Esophagus (tissue), 2 donors: ENCODE measurements around the gene PPP1CA. TPM values are rescaled to one million over a fixed set of nuclear protein-coding genes. Genes with fewer than 3 reads are reported as not detected.

ENCODE experiments used
- H3K27ac ChIP-seq, 2 donors: one replicate each; pipeline ENCODE4 v1.5.1; 2013; ENCODE audit warnings: low read depth in 2 of 2, mild to moderate bottlenecking in 2 of 2, inconsistent platforms in 1 of 2, low read length in 1 of 2, moderate library complexity in 1 of 2
- H3K27me3 ChIP-seq, 2 donors: one replicate each; pipeline ENCODE4 v1.6.1; 2013; ENCODE audit warnings: low read length in 2 of 2, control low read depth in 1 of 2, mild to moderate bottlenecking in 1 of 2; ENCODE audit not compliant: insufficient read depth in 2 of 2, control insufficient read depth in 1 of 2
- H3K36me3 ChIP-seq, 2 donors: one replicate each; pipeline ENCODE4 v1.6.1; 2013; ENCODE audit warnings: low read length in 1 of 2; ENCODE audit not compliant: control insufficient read depth in 2 of 2, insufficient read depth in 2 of 2
- H3K4me1 ChIP-seq, 2 donors: one replicate each; pipeline ENCODE4 v1.6.1; 2013; ENCODE audit warnings: low read length in 1 of 2; ENCODE audit not compliant: control insufficient read depth in 2 of 2, insufficient read depth in 2 of 2
- H3K4me3 ChIP-seq, 2 donors: one replicate each; pipeline ENCODE4 v1.5.1; 2013; ENCODE audit warnings: low read length in 2 of 2, mild to moderate bottlenecking in 2 of 2, low read depth in 1 of 2, moderate library complexity in 1 of 2
- H3K9me3 ChIP-seq, 2 donors: one replicate each; pipeline ENCODE4 v1.6.1; 2013; ENCODE audit warnings: mild to moderate bottlenecking in 2 of 2, low read depth in 1 of 2, low read length in 1 of 2, moderate library complexity in 1 of 2; ENCODE audit not compliant: control insufficient read depth in 2 of 2, insufficient read depth in 1 of 2
- WGBS, 2 donors: extraction: QIAGEN DNeasy Blood & Tissue Kit; methylation state at CpG; one replicate each; pipeline ENCODE4 v1.1.7; 2013; 5-methylcytosine and 5-hydroxymethylcytosine counted together
- polyA plus RNA-seq, 2 donors: library from polyadenylated mRNA; stranded (reverse); fragments of 200-250 nt; gene quantifications; one replicate each; pipeline ENCODE4 v1.2.3, GENCODE V29; 2013
- donor health status: healthy with polysubstance abuse.
- donor health status: Bipolar disorder and iron deficiency.

The PPP1CA gene
- polyA plus RNA-seq = 100 to 1,000 TPM; 105 to 149 TPM

DNA sequence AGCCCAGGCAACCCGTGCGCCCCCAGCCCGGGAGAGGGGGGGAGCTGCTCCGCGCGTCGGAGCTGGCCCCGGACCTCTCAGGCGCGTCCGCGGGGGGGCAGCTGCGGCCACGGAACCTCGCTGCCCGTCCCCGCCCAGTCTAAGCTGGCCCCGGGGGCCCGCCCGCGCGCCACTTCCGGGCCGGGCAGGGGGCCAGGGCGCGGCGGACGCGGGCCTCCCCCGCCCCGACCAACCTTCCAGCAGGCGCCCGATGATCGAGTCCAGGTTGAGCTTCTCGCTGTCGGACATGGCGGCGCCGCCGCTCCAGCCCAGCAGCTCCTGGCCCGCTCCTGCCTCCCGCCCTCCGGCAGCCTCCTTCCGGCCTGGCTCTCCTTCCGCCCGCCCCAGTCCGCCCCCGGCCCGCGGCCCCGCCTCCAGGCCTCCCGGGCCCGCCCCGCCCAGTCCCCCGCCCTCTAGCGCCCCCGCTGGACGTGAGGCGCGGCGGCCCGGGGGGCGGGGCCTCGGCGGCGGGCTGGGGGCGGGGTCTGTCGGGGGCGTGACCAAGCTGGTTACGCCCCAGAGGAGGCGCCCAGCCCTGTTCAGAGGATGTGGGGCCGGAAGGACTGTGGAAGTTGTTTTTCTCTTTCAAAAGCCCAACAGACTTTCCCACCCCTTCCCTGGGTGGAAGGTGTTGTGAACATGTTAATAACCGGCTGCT lies at the start of gene PPP1CA:
PPP1CA (minus strand) TSS at position 364 of the 697 bp plus-strand sequence; CDS start at position 288, 76 bp downstream.
- no peaks in the 10 kb centered on the region for H3K27me3 ChIP-seq
- no peaks in the 10 kb centered on the region for H3K9me3 ChIP-seq
- H3K36me3 ChIP-seq = peaks cover 15 to 29% of the 10 kb centered on the region in 2 donors
- peak within 1 kb of the TSS; percentile 94 to 96 for H3K27ac ChIP-seq
- H3K4me1 ChIP-seq = peaks cover 0 to 13% of the 10 kb centered on the region in 2 donors
- 0 to 1% methylated on average over 56 to 73 of the region's 73 CpGs for WGBS, 2 donors
- H3K4me3 ChIP-seq = peak within 1 kb of the TSS; percentile 78 to 93

DNA sequence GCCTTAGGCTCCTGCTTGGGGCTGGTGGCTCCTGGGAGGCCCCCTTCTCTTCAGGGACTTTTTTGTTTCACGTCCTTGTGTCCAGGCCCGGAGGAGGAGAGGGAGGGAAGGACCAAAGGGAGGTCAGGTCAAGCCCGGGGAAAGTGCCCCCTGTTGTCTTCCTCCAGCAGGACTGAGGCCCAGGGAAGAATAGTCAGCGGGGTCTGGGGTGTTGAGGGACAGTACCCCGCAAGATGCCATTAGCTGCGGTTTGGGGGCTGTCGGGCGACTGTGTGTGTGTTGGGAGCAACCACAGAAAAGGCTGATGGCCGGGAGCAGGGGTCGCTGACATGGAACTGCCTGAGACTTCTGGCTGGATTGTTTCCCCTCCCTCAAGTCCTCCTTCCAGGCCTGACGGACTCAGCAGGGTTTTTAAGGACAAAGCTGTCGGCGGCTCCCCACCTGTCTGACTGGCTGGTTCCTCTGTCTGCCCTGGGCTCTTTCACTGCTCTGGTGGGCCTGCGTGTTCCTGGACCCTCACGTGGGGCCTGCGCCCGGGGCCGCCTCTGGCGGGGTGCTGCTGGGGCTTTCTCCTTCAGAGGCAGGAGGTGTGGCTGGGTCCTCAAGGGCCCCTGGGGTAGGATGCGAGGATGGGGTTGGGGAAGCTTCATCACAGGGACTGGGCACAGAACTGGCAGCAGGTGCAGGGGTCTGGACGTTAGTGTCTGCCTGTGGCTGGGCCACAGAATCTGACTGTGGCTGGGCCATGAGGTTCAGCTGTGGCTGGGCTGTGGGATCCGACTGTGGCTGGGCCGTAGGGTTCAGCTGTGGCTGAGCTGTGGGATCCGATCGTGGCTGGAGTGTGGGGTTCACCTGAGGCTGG lies 49.4 kb upstream of the PPP1CA start:
- Histone ChIP-seq H3K27me3 (no peaks in the 10 kb centered on the region), H3K36me3 (no peaks in the 10 kb centered on the region), H3K4me1 (no peaks in the 10 kb centered on the region), H3K9me3 (no peaks in the 10 kb centered on the region), H3K4me3 (no peak overlapping the region), H3K27ac (no peak overlapping the region)
- 90 to 91% methylated on average over 25 of the region's 25 CpGs for WGBS, 2 donors

DNA sequence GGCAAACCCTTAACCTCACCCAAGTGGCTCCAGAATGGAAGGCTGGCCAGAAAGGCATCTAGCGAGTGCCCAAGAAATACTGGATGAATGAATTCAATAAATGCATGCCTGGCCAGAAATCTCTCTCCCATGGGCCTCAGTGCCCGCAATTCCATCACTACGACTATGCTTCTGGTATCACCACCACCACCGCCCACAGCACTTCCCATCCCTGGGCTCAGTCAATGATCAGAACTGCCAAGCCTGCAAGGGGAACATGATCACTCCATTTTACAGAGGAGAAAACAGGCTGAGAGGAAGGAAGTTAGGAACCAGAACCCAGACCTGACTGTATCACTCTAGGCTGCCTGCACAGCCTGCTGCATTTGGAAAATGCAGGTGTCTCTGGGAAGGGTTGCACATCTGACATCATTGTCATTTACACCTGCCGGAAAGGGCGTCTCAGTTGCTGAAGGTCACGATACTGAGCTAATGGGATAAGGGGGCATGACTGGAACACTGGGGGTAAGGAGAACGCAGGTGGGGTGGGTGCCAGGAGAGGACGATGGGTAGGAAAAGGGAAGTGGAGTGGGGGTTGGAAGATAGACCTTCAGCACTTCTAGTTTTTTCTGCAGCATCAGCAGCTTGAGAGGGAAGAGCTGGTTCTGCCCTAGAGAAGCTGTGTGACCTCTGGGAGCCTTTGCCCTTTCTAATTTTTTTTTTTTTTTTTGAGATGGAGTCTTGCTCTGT lies 47.6 kb upstream of the PPP1CA start:
- 64 to 73% methylated on average over 9 of the region's 9 CpGs for WGBS, 2 donors
- no peaks in the 10 kb centered on the region for H3K27me3 ChIP-seq
- no peak overlapping the region for H3K27ac ChIP-seq

DNA sequence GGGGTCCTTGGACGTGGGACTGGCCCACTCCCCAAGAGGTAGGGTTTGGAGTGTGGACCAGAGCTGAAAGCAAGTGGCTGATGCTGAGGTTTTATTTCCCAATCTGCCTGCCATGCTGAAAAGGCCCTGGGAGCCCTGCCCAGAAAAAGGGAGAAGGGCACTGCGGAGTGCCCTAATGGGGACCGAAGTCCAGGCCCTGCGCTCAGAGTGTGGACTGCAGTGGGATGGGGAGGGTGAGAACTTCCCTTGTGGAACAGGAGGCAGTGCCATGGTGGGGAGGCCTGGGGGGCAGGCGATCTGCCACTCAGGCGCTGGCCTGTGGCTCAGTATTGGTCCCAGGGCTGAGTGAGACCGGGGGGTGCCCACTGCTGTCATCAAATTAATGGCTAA lies 46.6 kb upstream of the PPP1CA start:
- Histone ChIP-seq H3K27me3 (no peaks in the 10 kb centered on the region), H3K4me1 (peaks cover 0 to 2% of the 10 kb centered on the region in 2 donors), H3K4me3 (no peak overlapping the region), H3K27ac (no peak overlapping the region), H3K36me3 (no peaks in the 10 kb centered on the region), H3K9me3 (no peaks in the 10 kb centered on the region)
- WGBS, 2 donors = 88 to 94% methylated on average over 7 of the region's 7 CpGs

More for the DNA sequence above, 47.6 kb upstream of the PPP1CA start:
- Histone ChIP-seq H3K4me1 (peaks cover 0 to 2% of the 10 kb centered on the region in 2 donors), H3K9me3 (no peaks in the 10 kb centered on the region), H3K36me3 (no peaks in the 10 kb centered on the region), H3K4me3 (no peak overlapping the region)

DNA sequence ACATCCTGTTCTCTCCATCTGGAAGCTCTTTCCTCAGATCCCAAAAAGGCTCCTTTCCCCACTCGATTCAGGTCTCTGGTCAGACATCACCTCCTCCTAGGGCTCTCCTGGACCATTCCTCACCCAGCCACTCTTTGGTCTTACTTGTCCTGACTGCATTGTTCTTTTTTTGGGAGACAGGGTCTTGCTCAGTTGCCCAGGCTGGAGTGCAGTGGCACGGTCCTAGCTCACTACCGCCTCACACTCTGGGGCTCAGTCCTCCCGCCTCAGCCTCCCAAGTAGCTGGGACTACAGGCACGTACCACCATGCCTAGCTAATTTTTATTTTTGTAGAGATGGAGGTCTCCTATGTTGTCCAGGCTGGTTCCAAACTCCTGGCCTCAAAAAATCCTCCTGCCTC lies 43.9 kb upstream of the PPP1CA start:
- Histone ChIP-seq H3K27ac (no peak overlapping the region), H3K36me3 (peaks cover 0 to 13% of the 10 kb centered on the region in 2 donors), H3K27me3 (no peaks in the 10 kb centered on the region), H3K4me3 (no peak overlapping the region), H3K4me1 (peaks cover 4 to 14% of the 10 kb centered on the region in 2 donors), H3K9me3 (no peaks in the 10 kb centered on the region)
- WGBS, 2 donors = 83 to 87% methylated on average over 5 of the region's 5 CpGs

DNA sequence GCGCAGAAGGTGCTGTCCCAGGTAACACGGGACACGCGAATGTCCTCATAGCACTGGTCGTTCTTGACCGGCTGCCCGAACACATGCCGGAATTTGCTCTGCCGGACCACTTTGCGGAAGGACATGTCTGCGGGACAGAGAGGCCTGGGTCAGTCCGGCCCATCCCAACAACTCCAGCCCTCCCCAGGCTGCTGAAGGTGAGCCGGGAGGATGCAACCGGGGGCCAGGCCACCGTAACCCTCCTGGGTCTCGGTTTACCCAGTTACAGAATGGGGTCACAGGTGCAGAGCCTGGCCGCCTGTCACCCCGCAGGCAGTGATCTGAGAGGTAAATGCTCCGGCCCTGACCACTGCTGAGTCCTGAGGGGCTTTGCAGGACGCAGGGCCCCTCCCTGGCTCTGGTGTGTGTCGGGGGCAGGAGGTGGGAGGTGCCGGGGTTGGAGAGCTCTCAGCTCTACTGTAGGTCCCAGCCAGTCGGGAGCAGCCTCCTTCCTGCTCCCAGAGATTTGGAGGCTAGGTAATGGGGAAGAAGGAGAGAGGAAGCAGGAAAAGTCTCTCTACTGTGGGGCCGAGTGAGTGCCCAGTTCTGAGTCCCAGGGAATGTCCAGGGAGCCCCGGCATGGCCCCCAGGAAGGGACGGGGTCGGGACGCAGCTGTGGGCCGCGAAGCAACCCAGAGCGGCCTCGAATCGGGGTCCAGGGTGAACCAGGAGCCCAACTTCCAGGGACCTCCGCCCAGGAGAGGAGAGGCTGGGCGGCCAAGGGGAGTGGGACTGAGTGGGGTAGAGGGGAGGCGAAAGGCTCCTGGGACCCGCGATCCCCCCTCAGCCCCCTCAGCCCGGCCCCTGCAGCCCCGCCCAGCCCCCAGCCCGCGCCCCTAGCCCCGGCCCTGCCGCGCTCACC lies 41.1 kb upstream of the PPP1CA start:
- 36 to 43% methylated on average over 35 to 45 of the region's 45 CpGs for WGBS, 2 donors
- Histone ChIP-seq H3K4me3 (peak overlapping the region; percentile 77 to 80), H3K27me3 (no peaks in the 10 kb centered on the region), H3K27ac (peak overlapping the region; percentile 90 to 92), H3K36me3 (peaks cover 0 to 35% of the 10 kb centered on the region in 2 donors), H3K9me3 (no peaks in the 10 kb centered on the region), H3K4me1 (peaks cover 8 to 21% of the 10 kb centered on the region in 2 donors)

DNA sequence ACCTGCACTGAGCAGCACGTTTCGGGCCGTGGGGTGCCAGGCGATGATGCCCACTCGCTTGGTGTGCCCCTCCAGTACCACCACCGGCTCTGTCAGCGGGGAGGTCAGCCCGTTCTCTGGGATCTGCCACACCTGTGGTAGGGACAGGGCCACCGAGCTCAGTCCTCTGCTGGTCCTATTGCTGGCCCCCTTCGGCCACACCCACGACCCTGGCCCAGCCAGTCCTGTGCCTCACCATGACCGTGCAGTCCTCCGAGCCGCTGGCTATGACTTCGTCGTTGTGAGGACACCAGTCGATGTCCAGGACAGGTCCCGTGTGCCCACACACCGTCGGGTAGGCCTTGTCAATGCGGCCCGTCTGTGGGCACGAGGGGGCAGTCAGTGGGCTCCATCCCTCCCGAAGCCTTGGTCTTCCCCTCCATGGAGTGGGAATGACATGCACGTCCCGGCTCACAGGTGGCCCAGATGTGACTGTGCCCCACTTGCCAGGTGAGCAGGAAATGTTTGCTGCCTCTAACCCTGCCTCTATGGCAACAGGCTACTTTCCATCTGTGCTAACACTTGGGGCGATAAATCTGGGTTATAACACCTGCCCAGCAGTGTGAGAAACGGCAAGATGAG lies 40.2 kb upstream of the PPP1CA start:
- Histone ChIP-seq H3K27ac (peak overlapping the region in 1 of 2 donors; percentile 90), H3K4me1 (peaks cover 8 to 21% of the 10 kb centered on the region in 2 donors), H3K4me3 (no peak overlapping the region), H3K36me3 (peaks cover 0 to 39% of the 10 kb centered on the region in 2 donors), H3K27me3 (no peaks in the 10 kb centered on the region), H3K9me3 (no peaks in the 10 kb centered on the region)
- 80% methylated on average over 28 of the region's 28 CpGs for WGBS, 2 donors

DNA sequence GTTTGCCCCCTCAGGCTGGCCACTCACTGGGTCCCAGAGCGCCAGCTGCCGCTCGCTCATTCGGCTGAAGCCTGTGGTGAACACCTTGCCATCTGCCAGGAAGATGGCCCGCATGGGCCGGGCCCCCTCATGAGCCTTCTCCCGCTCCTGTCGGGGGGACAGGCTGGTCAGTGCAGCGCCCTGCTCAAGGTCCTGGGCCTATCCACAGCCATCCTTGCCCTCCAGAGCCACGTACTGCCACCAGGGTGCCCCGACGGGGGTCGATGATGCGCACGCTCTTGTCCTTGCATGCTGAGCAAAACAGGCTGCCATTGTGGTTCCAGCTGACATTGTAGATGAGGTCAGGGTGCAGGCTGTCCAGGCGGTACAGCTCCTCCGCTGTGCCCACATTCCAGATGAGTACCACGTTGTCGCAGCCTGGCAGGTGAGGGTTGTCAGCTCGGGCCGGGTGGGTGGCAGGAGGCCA lies 39.5 kb upstream of the PPP1CA start:
- Histone ChIP-seq H3K36me3 (peaks cover 1 to 43% of the 10 kb centered on the region in 2 donors), H3K27ac (no peak overlapping the region), H3K9me3 (no peaks in the 10 kb centered on the region), H3K4me1 (peaks cover 9 to 21% of the 10 kb centered on the region in 2 donors), H3K4me3 (no peak overlapping the region), H3K27me3 (no peaks in the 10 kb centered on the region)
- 83 to 88% methylated on average over 21 of the region's 21 CpGs for WGBS, 2 donors
